22Rv1 (cell line): ENCODE results near the gene TMEM123.

Experiments used
- H3K27ac ChIP-seq: fragments of 450-650 bp; 2 replicates; pipeline ENCODE4 v1.5.1; 2017
- ZFX ChIP-seq: fragments of 450-650 bp; IDR thresholded peaks from 2 replicates; pipeline ENCODE4 v1.6.1; 2017; ENCODE audit warnings: antibody characterized with exemption, borderline replicate concordance
- TF ChIP-seq, protein P1 (sequence below): fragments of 450-650 bp; IDR thresholded peaks from 2 replicates; pipeline ENCODE4 v1.5.1; 2017; ENCODE audit warnings: mild to moderate bottlenecking

The TMEM123 gene

DNA sequence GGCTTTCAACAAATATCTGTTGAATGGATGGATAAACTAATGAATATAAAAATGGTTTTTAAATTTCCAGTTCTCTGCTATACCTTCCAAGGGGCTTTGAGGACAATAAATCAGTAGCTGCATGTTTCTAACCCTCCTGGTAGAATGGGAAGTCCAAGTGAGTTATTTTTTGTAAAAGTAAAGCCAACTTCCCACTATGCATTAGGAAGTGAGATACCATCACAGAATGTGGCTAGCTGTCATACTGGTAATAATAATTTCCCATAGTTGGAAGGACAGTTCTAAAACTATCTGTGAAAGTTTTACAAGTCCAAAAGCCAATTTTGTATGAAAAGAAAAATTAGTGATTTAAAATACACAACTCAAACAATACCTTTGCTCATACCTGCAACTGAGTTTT, 50.0 kb downstream of the TMEM123 start:
- TF ChIP-seq, protein P1, sequence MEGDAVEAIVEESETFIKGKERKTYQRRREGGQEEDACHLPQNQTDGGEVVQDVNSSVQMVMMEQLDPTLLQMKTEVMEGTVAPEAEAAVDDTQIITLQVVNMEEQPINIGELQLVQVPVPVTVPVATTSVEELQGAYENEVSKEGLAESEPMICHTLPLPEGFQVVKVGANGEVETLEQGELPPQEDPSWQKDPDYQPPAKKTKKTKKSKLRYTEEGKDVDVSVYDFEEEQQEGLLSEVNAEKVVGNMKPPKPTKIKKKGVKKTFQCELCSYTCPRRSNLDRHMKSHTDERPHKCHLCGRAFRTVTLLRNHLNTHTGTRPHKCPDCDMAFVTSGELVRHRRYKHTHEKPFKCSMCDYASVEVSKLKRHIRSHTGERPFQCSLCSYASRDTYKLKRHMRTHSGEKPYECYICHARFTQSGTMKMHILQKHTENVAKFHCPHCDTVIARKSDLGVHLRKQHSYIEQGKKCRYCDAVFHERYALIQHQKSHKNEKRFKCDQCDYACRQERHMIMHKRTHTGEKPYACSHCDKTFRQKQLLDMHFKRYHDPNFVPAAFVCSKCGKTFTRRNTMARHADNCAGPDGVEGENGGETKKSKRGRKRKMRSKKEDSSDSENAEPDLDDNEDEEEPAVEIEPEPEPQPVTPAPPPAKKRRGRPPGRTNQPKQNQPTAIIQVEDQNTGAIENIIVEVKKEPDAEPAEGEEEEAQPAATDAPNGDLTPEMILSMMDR, result no peak
- no peak for TF ChIP-seq ZFX
- H3K27ac ChIP-seq, result no peak overlapping the region

DNA sequence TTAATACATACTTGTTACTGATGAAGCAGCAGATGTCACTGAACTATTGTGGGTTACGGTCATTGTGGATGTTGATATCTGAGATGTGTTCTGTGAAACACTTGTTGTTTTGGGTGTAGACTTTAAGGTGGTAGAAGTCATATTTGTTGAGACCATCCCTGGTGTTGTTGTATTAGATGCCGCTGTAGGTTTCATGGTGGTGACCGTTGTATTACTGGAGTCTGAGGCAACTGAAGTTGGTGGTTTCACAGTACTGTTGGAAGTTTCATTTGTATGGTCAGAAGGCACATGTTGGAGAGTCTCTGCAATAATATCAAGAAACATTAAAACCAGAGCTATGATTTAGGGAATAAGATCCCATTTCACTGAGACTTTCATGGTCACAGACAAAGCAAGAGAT, 50.7 kb downstream of the TMEM123 start:
- no peak overlapping the region for H3K27ac ChIP-seq
- TF ChIP-seq, protein P1, result no peak
- TF ChIP-seq ZFX, result no peak

DNA sequence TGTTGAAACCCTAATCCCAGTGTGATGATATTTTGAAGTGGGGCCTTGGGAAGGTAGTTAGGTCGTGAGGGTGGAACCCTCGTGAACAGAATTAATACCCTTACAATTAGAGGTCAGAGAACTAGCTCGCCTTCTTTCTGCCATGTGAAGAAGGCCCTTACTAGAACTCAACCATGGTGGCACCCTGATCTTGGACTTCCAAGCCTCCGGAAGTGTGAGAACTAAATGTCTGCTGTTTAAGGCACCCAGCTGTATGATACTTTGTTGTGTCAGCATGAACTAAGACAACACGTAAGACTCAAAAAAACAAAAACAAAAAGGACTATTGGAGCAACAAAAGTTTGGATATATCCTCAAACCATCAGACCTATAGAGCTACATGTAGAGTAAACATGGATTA, 52.0 kb downstream of the TMEM123 start:
- no peak for TF ChIP-seq ZFX
- TF ChIP-seq, protein P1, result no peak
- H3K27ac ChIP-seq, result no peak overlapping the region

DNA sequence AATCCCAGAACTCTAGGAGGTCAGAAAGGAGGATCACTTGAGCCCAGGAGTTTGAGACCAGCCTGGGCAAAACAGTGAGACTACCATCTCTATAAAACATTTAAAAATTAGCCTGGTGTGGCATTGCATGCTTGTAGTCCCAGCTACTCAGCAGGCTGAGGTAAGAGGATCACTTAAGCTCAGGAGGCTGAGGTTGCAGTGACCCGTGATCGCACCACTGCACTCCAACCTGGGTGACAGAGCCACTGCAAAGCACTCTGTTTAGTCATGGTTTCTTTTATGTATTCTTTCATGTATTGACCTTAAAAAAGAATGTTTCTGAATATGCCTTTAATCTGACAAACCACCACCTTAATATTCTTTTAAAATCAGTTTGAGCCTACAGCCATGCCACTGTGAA, 53.4 kb downstream of the TMEM123 start:
- H3K27ac ChIP-seq, result no peak overlapping the region
- TF ChIP-seq, protein P1, result no peak

DNA sequence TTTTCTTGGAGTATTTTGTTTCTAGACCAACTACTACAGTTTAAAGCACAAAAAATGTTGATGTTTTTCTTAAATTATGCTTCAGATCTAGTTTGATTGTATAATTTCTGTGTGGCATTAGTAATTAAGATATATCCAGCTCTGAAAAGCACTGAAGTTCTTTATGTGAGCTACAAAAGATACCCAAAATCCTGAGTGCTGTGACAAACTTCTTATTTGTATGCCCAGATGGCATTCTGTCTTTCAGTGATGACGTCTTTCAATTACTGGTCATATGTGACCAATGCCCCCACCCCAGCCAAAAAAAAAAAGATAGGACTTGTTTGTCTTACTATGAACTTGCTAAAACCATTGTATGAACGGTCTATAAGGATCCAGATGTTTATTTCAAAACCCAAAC, 54.3 kb downstream of the TMEM123 start:
- H3K27ac ChIP-seq, result no peak overlapping the region
- TF ChIP-seq, protein P1, result no peak
- no peak for TF ChIP-seq ZFX

DNA sequence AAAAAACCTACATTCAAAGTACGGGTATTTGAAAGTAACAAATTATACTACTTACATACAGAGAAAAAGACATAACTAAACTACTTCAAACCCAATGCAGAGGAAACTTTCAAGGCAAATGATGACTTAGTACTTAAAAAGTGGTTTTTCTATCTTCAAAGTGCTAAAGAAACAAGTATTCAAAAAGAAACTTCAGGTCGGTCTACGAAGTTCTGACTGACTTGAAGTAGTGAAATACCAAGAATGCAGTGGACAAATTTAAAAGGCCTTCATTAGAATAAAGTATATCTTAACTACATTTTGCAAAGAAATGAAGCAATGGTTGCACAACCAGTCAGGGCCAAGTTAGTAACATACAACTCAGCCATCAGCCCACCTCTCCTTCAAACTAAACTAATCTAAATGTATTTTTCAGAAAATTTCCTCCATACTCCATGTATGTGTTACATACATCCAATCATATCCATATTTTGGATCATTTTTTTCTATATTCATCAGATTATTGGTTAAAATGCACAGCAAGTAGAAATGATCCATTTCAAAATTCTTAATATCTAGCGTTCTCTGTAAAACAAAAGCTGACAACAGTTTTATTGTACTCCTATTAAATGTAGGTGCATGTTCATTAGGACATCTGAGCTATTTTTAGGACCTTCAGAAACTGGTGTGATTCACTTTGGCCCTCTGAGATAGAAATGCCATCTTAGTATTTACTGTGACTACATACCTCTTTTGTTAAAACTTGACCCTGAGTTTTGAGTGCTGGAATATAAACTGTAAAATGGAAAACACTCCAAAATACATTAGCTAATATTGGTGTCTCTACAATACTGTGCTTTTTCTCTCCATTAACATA, 55.6 kb downstream of the TMEM123 start:
- TF ChIP-seq, protein P1, result no peak
- H3K27ac ChIP-seq, result no peak overlapping the region

DNA sequence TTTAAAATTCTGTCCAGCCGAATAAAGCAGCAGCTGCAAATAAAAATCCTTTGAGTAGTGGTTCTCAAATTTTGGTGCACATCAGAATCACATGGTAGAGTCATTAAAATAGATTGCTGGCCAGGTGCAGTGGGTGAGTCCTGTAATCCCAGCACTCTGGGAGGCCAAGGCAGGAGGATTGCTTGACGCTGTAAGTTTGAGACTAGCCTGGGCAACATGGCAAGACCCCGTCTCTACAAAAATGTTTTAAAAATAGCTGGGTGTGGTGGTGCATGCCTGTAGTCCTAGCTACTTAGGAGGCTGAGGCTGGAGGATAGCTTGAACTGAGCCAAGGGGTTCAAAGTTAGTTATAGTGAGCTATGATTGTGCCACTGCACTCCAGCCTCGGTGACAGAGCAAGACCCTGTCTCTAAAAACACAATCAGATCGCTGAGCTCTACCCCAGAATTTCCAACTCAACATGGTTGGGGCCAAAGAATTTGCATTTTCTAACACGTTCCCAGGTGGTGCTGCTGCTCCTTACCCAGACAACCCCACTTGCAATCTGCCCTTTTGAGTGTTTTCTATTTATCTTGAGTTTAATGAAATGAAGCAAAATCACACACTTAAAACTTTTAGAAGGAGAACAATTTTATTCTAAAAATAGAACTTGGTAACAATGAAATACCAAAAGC, 56.7 kb downstream of the TMEM123 start:
- no peak overlapping the region for H3K27ac ChIP-seq
- TF ChIP-seq ZFX, result no peak
- TF ChIP-seq, protein P1, result no peak
